ENCODE data around the gene RIMBP2. TPM values are rescaled to one million over a fixed set of nuclear protein-coding genes. Genes with fewer than 3 reads are reported as not detected.
"Not testable (repeated sequence)": the region's sequence is repeated elsewhere in the genome, so short reads cannot be mapped to it uniquely, and the experiment has no call there.

RIMBP2 gene
- total and polyA plus RNA-seq, 11 donors = 2.1 TPM; not detected in 10

GRCh38 chr12:130752692-130753230, 36.7 kb upstream of the RIMBP2 start:
- 48 to 57% (median 55%) methylated on average over 20 of the region's 20 CpGs for WGBS, 4 donors
- H3K27ac ChIP-seq = no peak overlapping the region
- H3K9me3 ChIP-seq = peaks cover 0 to 9% (median 0%) of the 10 kb centered on the region in 12 donors
- H3K27me3 ChIP-seq = peaks cover 0 to 33% (median 3%) of the 10 kb centered on the region in 9 donors
- ATAC-seq (no peak), DNase-seq (no peak)
- intact Hi-C loops (cut with DNase I) = loop anchor here in 1 of 10 donors (5.0 kb wide), 1 partner anchor 360 kb away; no protein-coding TSS in a partner anchor
- TF ChIP-seq CTCF (IDR thresholded peaks at IDR 0.05) (no peak), POLR2A (IDR thresholded peaks at IDR 0.05) (no peak)
- H3K4me3 ChIP-seq = no peak overlapping the region
- H3K4me1 ChIP-seq = peaks cover 0 to 4% (median 0%) of the 10 kb centered on the region in 12 donors
- H3K36me3 ChIP-seq = no peaks in the 10 kb centered on the region

GRCh38 chr12:130752037-130752436, 35.9 kb upstream of the RIMBP2 start:
- H3K27ac ChIP-seq, DNase-seq, H3K4me3 ChIP-seq, H3K36me3 ChIP-seq, H3K9me3 ChIP-seq, H3K4me1 ChIP-seq, ATAC-seq: not testable (repeated sequence)
- 87 to 92% (median 91%) methylated on average over 11 of the region's 11 CpGs for WGBS, 4 donors
- H3K27me3 ChIP-seq = peaks cover 0 to 34% (median 3%) of the 10 kb centered on the region in 9 donors
- intact Hi-C loops (cut with DNase I) = loop anchor here in 1 of 10 donors (5.0 kb wide), 1 partner anchor 360 kb away; no protein-coding TSS in a partner anchor

GRCh38 chr12:130748786-130749185, 32.7 kb upstream of the RIMBP2 start:
- intact Hi-C loops (cut with DNase I) = loop anchor here (2.0 to 10.0 kb wide), 7 partner anchors 344 to 704 kb away; no protein-coding TSS in a partner anchor

GRCh38 chr12:130747867-130748740, 32.0 kb upstream of the RIMBP2 start:
- peaks cover 0 to 36% (median 3%) of the 10 kb centered on the region in 9 donors for H3K27me3 ChIP-seq
- H3K4me1 ChIP-seq = peaks cover 0 to 4% (median 0%) of the 10 kb centered on the region in 12 donors
- no peaks in the 10 kb centered on the region for H3K36me3 ChIP-seq
- DNase-seq (peak; percentile 64 to 83 (median 70)), ATAC-seq (peak; percentile 61 to 90 (median 88))
- H3K9me3 ChIP-seq = peaks cover 0 to 5% (median 0%) of the 10 kb centered on the region in 12 donors
- H3K27ac ChIP-seq = no peak overlapping the region
- TF ChIP-seq CTCF (IDR thresholded peaks at IDR 0.05) (peak; percentile 66 to 90 (median 82)), POLR2A (IDR thresholded peaks at IDR 0.05) (no peak)
- WGBS, 4 donors = 11 to 14% (median 12%) methylated on average over 13 of the region's 13 CpGs
- no peak overlapping the region for H3K4me3 ChIP-seq
- intact Hi-C loops (cut with DNase I) = loop anchor here (2.0 to 10.0 kb wide), 7 partner anchors 343 to 703 kb away; no protein-coding TSS in a partner anchor

More at GRCh38 chr12:130748786-130749185, 32.7 kb upstream of the RIMBP2 start:
- Histone ChIP-seq H3K4me3 (no peak overlapping the region), H3K27ac (no peak overlapping the region), H3K36me3 (no peaks in the 10 kb centered on the region), H3K27me3 (peaks cover 0 to 37% (median 3%) of the 10 kb centered on the region in 9 donors), H3K9me3 (no peaks in the 10 kb centered on the region), H3K4me1 (peaks cover 0 to 4% (median 0%) of the 10 kb centered on the region in 12 donors)
- TF ChIP-seq POLR2A (IDR thresholded peaks at IDR 0.05) (no peak), CTCF (IDR thresholded peaks at IDR 0.05) (no peak)
- ATAC-seq (no peak), DNase-seq (no peak)
- WGBS, 4 donors = 55 to 59% (median 55%) methylated on average over 6 to 10 of the region's 10 CpGs
